ENCODE measurements around the gene SLC25A31. TPM values are rescaled to one million over a fixed set of nuclear protein-coding genes. Genes with fewer than 3 reads are reported as not detected.

The SLC25A31 gene
- total and polyA plus RNA-seq, 10 of the 15 experiments (the other 5 are each of a cell fraction or from before 2014, with no cell fraction given): not detected

DNA sequence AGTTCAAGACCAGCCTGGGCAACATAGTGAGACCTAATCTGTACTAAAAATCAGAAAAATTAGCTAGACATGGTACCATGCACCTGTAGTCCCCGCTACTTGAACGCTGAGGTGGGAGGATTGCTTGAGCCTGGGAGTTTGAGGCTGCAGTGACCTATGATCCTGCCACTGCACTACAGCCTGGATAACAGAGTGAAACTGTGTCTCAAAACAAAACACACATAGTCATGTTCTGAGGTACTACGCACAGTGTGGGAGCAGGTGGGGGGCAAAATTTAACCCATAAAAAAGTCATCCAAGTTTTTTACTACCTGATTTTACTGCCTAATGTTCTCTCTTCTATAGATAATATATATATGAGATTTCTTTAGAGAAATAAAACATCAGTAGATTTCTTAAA, 80.4 kb downstream of the SLC25A31 start:
- TF ChIP-seq, protein P1, sequence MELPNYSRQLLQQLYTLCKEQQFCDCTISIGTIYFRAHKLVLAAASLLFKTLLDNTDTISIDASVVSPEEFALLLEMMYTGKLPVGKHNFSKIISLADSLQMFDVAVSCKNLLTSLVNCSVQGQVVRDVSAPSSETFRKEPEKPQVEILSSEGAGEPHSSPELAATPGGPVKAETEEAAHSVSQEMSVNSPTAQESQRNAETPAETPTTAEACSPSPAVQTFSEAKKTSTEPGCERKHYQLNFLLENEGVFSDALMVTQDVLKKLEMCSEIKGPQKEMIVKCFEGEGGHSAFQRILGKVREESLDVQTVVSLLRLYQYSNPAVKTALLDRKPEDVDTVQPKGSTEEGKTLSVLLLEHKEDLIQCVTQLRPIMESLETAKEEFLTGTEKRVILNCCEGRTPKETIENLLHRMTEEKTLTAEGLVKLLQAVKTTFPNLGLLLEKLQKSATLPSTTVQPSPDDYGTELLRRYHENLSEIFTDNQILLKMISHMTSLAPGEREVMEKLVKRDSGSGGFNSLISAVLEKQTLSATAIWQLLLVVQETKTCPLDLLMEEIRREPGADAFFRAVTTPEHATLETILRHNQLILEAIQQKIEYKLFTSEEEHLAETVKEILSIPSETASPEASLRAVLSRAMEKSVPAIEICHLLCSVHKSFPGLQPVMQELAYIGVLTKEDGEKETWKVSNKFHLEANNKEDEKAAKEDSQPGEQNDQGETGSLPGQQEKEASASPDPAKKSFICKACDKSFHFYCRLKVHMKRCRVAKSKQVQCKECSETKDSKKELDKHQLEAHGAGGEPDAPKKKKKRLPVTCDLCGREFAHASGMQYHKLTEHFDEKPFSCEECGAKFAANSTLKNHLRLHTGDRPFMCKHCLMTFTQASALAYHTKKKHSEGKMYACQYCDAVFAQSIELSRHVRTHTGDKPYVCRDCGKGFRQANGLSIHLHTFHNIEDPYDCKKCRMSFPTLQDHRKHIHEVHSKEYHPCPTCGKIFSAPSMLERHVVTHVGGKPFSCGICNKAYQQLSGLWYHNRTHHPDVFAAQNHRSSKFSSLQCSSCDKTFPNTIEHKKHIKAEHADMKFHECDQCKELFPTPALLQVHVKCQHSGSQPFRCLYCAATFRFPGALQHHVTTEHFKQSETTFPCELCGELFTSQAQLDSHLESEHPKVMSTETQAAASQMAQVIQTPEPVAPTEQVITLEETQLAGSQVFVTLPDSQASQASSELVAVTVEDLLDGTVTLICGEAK (IDR thresholded peaks at IDR 0.05; ENCODE audit: borderline replicate concordance): no peak
- TF ChIP-seq NFYB (IDR thresholded peaks at IDR 0.05; ENCODE audit: insufficient read depth, low read depth, low read length): no peak
- no peak for TF ChIP-seq SPI1 (IDR thresholded peaks at IDR 0.05; ENCODE audit: borderline replicate concordance, insufficient read depth, low read depth, low read length)
- no peak for TF ChIP-seq TARDBP (IDR thresholded peaks at IDR 0.05; ENCODE audit: borderline replicate concordance)
- H3K27me3 ChIP-seq (replicated peaks in 1 of 2; ENCODE audit: control insufficient read depth in 2 of 2, insufficient read depth in 2 of 2, low read length in 1 of 2): no peaks in the 10 kb centered on the region
- ChIA-PET POLR2A (no interaction called here), CTCF (no interaction called here), SMC1A (ENCODE audit: uncharacterized antibody, unreplicated experiment) (interaction anchor here (0.9 to 3.2 kb wide), 3 partner anchors 11 to 27 kb away, joined by 3 to 9 read pairs (median 7); no protein-coding TSS in a partner anchor), RAD21 (ENCODE audit: unreplicated experiment) (no interaction called here)
- no peaks in the 10 kb centered on the region for H3K79me2 ChIP-seq (ENCODE audit: control insufficient read depth, insufficient read depth, low read length)
- no peaks in the 10 kb centered on the region for H4K20me1 ChIP-seq (ENCODE audit: control insufficient read depth, insufficient read depth)
- H2AFZ ChIP-seq (ENCODE audit: control insufficient read depth, low read depth, low read length): no peak overlapping the region
- H3K4me2 ChIP-seq (ENCODE audit: control insufficient read depth, insufficient read depth): no peak overlapping the region
- H3K9ac ChIP-seq (ENCODE audit: control insufficient read depth, insufficient read depth, low read length): no peak overlapping the region
- H3K27ac ChIP-seq (ENCODE audit: control insufficient read depth, insufficient read depth): no peak overlapping the region
- H3K9me3 ChIP-seq (replicated peaks; ENCODE audit: control insufficient read depth, insufficient read depth, low read length): no peaks in the 10 kb centered on the region
- ATAC-seq: peak; percentile 29; the same call in 1 of the 3 replicates
- no peaks in the 10 kb centered on the region for H3K4me1 ChIP-seq (ENCODE audit: control insufficient read depth, insufficient read depth, low read length)
- H3K4me3 ChIP-seq: no peak overlapping the region
- no peak for FAIRE-seq
- intact Hi-C loops (cut with micrococcal nuclease; ENCODE audit: unreplicated experiment): no loop called here
- peaks cover 0 to 9% of the 10 kb centered on the region in 2 experiments; a peak in 2 of 4 replicates for H3K36me3 ChIP-seq (ENCODE audit: control insufficient read depth in 2 of 2, insufficient read depth in 2 of 2, low read length in 1 of 2)
- BruUV-seq (replicated peaks): no TSS peak
- WGBS (ENCODE audit: insufficient coverage, insufficient replicate concordance, low lambda C conversion rate, missing lambda C conversion rate): 86% methylated on average over 3 of the region's 3 CpGs
- in situ Hi-C loops (cut with MboI): no loop called here
- DNase-seq (ENCODE audit: low read depth, low spot score): no peak

All from GM12878 (cell line).